ENCODE results near the gene BMP8B.

DNA sequence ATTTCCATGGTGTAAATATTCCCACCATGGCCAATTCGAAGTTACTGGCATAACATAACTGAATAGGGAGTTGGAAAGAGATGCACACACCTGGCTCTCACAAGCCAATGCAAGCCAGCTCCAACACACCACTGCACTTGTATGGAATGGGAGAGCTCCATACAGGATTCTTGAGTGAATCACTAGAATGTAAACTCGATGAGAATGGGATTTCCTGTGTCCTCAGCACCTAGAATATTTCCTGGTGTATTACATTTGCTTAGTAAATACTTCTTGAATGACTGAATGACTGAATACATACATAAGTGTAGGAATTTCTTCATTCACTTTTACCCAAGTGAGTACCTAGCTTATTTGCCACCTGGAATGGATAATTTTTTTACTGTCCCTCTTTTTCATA, 66.2 kb downstream of the BMP8B start:
- TF ChIP-seq, protein P1, sequence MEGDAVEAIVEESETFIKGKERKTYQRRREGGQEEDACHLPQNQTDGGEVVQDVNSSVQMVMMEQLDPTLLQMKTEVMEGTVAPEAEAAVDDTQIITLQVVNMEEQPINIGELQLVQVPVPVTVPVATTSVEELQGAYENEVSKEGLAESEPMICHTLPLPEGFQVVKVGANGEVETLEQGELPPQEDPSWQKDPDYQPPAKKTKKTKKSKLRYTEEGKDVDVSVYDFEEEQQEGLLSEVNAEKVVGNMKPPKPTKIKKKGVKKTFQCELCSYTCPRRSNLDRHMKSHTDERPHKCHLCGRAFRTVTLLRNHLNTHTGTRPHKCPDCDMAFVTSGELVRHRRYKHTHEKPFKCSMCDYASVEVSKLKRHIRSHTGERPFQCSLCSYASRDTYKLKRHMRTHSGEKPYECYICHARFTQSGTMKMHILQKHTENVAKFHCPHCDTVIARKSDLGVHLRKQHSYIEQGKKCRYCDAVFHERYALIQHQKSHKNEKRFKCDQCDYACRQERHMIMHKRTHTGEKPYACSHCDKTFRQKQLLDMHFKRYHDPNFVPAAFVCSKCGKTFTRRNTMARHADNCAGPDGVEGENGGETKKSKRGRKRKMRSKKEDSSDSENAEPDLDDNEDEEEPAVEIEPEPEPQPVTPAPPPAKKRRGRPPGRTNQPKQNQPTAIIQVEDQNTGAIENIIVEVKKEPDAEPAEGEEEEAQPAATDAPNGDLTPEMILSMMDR (tag by site-specific recombination; IDR thresholded peaks at IDR 0.05) = no peak
- TF ChIP-seq ZNF660 (tag by site-specific recombination; IDR thresholded peaks at IDR 0.05) (no peak), ZNF24 (tag by site-specific recombination; IDR thresholded peaks at IDR 0.05) (no peak), ZNF596 (tag by site-specific recombination; IDR thresholded peaks at IDR 0.05) (no peak), ZNF221 (tag by site-specific recombination; IDR thresholded peaks at IDR 0.05; ENCODE audit: borderline replicate concordance) (no peak), MEIS1 (CRISPR knock-in tag; IDR thresholded peaks at IDR 0.05; ENCODE audit: borderline replicate concordance) (no peak), ZNF155 (tag by site-specific recombination; IDR thresholded peaks at IDR 0.05) (no peak), ZNF621 (tag by site-specific recombination; IDR thresholded peaks at IDR 0.05) (no peak), ZFP69B (tag by site-specific recombination; IDR thresholded peaks at IDR 0.05) (no peak), YY1 (tag by site-specific recombination; IDR thresholded peaks at IDR 0.05) (no peak), ZNF623 (tag by site-specific recombination; IDR thresholded peaks at IDR 0.05) (no peak), KLF16 (tag by site-specific recombination; IDR thresholded peaks at IDR 0.05) (no peak)
